GM13976 (cell line): ENCODE results near the gene OR8A1.
"Not testable (repeated sequence)": the region's sequence is repeated elsewhere in the genome, so short reads cannot be mapped to it uniquely, and the experiment has no call there.

ENCODE experiments used
- DNase-seq: peaks from one replicate; pipeline ENCODE4 v3.0.0; 2012; ENCODE audit warnings: low spot score
- in situ Hi-C: fragments of 300-500 bp; cut with MboI; formaldehyde crosslinking; loops from one replicate; pipeline ENCODE4 v1.12.0; 2022; ENCODE audit warnings: low sequenced_read_pairs, mixed read lengths, inconsistent platforms; ENCODE audit not compliant: unreplicated experiment
- TF ChIP-seq, protein P1 (sequence below): IDR thresholded peaks from 2 replicates; pipeline ENCODE4 v1.5.1; 2012; ENCODE audit warnings: borderline replicate concordance, mild to moderate bottlenecking; ENCODE audit not compliant: insufficient read depth; ENCODE audit errors: extremely low read depth, missing control alignments, control extremely low read depth

The OR8A1 gene

DNA sequence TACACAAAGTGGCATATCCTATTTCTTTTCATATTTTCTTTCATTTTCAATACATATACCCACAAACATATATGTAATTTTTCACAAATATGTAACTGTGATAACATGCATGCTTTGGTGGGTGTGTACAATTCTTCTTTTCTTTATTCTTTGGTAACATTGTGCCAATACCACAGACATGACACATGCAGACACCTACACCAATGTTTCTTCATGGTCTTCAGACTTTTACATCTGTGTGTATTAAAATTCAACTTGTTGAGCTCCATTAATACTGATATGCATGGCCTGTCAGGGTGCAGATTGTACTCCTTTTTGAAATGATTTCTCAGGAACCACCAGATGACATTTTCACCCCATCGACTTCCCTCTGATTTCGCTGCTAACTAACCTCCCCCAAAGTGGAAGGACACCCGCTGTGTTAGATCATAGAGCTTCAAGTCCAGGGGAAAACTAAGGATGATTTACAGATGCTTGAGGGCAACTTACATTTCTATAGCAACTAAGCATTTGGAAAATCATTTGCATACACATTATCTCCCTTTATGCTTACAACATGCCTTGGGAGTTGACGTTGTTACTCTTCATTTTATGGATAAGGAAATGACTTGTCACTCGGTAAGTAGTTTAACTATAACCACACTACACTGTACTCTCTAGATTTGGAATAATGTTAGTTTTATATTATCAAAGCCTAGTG, 31.0 kb downstream of the OR8A1 start:
- DNase-seq, result no peak
- in situ Hi-C loops, result no loop called here
- TF ChIP-seq, protein P1, sequence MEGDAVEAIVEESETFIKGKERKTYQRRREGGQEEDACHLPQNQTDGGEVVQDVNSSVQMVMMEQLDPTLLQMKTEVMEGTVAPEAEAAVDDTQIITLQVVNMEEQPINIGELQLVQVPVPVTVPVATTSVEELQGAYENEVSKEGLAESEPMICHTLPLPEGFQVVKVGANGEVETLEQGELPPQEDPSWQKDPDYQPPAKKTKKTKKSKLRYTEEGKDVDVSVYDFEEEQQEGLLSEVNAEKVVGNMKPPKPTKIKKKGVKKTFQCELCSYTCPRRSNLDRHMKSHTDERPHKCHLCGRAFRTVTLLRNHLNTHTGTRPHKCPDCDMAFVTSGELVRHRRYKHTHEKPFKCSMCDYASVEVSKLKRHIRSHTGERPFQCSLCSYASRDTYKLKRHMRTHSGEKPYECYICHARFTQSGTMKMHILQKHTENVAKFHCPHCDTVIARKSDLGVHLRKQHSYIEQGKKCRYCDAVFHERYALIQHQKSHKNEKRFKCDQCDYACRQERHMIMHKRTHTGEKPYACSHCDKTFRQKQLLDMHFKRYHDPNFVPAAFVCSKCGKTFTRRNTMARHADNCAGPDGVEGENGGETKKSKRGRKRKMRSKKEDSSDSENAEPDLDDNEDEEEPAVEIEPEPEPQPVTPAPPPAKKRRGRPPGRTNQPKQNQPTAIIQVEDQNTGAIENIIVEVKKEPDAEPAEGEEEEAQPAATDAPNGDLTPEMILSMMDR, result no peak

DNA sequence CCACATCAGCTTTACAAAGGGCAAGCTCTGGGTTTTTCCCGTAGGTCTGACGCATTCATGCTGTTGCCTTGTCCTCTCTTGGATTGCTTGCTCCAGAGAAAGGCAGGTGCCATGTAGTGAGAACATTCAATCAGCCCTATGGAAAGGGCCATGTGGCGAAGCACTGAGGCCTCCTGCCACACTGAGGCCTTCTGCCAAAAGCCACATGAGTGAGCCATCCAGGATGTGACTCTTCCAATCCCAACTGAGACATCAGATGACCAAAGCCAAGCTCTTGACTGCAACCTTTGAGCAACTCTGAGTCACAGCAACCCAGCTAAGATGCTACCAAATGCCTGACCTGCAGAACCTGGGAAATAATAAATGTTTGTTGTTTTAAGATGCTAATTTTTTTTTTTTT, 32.4 kb downstream of the OR8A1 start:
- no peak for DNase-seq
- in situ Hi-C loops, result no loop called here
- TF ChIP-seq, protein P1, result no peak

DNA sequence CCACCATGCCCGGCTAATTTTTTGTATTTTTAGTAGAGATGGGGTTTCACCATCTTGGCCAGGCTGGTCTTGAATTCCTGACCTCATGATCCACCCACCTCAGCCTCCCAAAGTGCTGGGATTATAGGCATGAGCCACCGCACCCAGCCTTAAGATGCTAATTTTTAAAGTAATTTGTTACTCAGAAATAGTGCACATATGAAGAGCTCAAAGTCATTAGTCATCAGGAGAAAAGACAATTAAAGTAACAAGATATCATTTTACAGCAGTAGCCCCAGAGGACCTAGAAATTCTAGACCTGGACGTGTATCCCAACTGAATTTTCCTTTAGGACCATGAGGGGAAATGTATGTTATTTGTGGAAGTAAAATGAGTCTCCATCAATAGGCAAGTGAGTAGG, 32.9 kb downstream of the OR8A1 start:
- in situ Hi-C loops, DNase-seq: not testable (repeated sequence)

DNA sequence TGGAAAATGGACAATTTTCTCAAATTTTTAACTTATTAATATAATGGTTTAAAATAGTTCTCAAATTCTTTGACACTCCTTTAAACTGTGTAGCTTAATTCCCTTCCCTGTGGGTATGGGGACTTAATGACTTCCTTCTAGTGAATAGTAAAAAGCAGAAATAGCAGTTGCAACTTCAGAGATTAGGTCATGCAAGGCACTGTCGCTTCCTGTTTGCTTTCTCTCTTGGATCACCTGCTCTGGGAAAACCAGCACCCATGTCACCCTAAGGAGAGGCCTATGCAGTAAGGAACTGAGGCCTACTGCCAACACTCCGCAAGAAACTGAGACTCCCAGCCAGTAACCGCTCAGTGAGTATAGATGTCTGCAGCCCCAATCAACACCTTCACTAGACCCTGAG, 35.9 kb downstream of the OR8A1 start:
- in situ Hi-C loops, result no loop called here
- no peak for DNase-seq
- TF ChIP-seq, protein P1, result no peak

DNA sequence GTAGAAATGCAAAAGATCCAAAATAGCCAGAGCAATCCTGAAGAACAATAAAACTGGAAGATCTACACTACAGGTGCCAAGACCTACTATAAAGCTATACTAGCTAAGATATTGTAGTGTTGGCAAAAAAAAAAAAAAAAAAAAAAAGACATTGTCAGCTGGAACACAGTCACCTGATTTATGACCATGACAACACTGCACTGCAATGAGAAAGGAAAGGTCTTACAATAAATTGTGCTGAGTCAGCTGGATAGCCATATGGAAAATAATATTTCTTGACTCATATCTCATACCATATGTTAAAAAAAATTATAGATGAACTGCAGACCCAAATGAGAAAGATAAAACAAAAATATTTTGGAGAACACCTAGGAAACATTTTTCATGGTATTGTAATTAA, 38.4 kb downstream of the OR8A1 start:
- DNase-seq, result no peak
- TF ChIP-seq, protein P1, result no peak
- in situ Hi-C loops, result no loop called here

DNA sequence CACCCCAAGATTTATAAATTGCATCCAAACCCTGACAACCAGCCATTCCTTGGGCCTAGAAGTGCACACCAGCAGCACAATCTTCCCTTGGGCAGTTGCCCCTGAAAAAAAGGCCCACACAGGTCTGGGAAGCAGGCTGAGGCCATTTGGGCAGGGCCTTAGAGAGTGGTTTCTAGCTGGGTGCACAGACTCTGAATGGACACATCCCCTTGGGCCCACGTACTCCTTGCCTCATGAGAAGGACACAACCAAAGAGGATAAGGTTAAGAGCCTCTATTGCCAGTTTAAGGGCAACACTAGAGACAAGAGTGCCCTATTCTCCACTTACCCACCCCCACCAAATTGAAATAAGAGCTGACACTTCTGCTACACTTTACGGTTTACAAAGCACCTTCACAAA, 40.5 kb downstream of the OR8A1 start:
- in situ Hi-C loops, result no loop called here
- no peak for DNase-seq
- TF ChIP-seq, protein P1, result no peak

DNA sequence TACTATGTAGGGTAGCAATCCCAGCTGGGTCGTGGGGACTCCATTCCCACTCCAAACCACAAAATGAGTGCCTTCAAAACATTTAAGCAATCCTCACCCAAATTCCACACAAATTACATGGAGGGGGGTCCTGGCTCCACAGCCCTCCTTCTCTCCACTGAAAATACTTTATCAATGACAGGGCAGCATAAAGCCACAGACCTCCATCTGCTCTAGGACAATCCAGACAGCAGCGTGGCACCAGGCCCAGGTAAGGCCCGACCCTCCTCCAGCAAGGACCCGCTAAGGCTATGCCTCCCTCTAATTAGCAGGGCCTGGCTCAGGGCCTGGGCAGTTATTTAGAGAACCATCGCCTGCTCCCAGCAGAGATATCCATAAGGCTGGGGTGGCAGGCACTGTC, 41.3 kb downstream of the OR8A1 start, which contains the start of gene PANX3:
Gene PANX3, plus strand, starts transcription at position 365 of the 400 bp plus-strand sequence. CDS start 129 bp downstream, outside the sequence.
- in situ Hi-C loops, result no loop called here
- TF ChIP-seq, protein P1, result no peak
- DNase-seq, result no peak
